Retinal pigment epithelial cell (primary cell): ENCODE measurements around the gene TSSK3.

ENCODE experiments used
- DNase-seq: peaks from one replicate; pipeline ENCODE4 v3.0.0-alpha.2; 2010; ENCODE audit warnings: low read depth
- H3K4me3 ChIP-seq: 2 replicates; pipeline ENCODE4 v1.5.1; 2011; ENCODE audit warnings: mild to moderate bottlenecking, low read length, control low read depth, moderate library complexity
- TF ChIP-seq, protein P1 (sequence below): conservative IDR thresholded peaks from 2 replicates; pipeline ENCODE4 v1.5.1; 2011; ENCODE audit warnings: low read depth, low read length, control low read depth, inconsistent platforms

TSSK3 gene

DNA sequence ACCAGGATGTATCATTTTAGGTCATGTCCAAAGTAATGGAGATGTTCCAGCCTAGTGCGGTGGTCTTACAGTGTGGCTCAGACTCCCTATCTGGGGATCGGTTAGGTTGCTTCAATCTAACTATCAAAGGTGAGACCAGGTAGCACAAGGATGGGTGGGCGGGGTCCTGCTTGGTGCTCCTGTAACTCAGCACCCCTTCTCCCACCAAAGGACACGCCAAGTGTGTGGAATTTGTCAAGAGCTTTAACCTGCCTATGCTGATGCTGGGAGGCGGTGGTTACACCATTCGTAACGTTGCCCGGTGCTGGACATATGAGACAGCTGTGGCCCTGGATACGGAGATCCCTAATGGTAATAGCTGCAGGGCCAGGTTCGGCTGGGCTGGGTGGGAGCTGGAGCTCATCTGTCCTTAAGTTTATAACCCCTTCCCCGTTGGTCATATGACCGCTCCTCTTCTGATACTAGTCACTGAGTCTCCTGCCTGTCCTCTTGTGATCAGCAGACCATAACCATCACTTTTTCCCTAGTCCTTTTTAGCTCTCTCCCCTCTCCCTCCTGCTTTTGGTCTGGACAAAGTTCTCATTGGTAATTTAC is 31.7 kb upstream of the TSSK3 start:
- no peak overlapping the region for H3K4me3 ChIP-seq
- no peak for DNase-seq
- TF ChIP-seq, protein P1, sequence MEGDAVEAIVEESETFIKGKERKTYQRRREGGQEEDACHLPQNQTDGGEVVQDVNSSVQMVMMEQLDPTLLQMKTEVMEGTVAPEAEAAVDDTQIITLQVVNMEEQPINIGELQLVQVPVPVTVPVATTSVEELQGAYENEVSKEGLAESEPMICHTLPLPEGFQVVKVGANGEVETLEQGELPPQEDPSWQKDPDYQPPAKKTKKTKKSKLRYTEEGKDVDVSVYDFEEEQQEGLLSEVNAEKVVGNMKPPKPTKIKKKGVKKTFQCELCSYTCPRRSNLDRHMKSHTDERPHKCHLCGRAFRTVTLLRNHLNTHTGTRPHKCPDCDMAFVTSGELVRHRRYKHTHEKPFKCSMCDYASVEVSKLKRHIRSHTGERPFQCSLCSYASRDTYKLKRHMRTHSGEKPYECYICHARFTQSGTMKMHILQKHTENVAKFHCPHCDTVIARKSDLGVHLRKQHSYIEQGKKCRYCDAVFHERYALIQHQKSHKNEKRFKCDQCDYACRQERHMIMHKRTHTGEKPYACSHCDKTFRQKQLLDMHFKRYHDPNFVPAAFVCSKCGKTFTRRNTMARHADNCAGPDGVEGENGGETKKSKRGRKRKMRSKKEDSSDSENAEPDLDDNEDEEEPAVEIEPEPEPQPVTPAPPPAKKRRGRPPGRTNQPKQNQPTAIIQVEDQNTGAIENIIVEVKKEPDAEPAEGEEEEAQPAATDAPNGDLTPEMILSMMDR: no peak

DNA sequence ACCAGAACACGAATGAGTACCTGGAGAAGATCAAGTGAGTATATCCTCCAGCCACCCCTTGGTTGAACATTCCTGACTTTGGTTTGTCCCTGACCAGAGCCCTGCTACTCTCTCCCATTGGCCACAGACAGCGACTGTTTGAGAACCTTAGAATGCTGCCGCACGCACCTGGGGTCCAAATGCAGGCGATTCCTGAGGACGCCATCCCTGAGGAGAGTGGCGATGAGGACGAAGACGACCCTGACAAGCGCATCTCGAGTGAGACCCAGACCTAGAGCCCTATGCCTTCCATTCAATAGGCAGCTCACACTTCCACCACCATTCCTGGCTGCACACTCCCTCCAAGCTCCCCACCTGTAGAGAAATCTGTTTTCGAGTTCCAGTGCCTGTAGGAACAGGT is 30.8 kb upstream of the TSSK3 start:
- H3K4me3 ChIP-seq: no peak overlapping the region
- TF ChIP-seq, protein P1: no peak
- DNase-seq: no peak

DNA sequence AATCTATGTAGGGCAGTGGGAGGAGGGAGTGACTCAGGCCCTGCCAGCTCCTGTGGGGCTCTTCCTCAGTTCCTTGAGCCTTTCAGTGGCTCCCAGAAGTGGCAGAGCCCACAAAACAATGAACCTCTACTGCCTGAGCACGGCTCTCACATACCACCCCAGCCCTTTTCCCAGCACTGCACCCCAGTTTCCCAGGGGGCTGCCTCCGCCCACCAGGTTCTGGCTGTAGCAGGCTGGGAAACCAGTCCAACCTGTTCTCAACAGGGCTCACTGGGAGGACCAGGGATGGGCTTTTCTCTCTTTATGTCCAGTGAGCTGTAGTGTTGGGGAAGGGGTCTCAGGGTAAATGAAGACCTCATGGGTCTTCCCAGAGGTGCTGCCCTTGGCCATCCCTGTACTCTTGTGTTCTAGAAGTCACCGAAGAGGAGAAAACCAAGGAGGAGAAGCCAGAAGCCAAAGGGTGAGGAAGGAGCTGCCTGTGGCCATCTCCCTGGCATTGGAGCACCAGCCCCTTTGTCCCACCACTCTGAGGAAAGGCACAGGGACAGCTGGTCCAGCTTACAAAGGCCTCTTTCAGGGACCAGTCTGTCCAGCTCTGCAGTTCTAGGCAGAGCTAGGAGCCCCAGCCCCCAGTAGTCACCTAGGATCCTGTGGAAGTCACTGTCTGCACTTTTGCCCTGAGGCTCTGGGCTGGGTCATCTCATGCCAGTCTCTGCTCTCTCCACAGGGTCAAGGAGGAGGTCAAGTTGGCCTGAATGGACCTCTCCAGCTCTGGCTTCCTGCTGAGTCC is 29.9 kb upstream of the TSSK3 start:
- TF ChIP-seq, protein P1: no peak
- no peak for DNase-seq
- no peak overlapping the region for H3K4me3 ChIP-seq

DNA sequence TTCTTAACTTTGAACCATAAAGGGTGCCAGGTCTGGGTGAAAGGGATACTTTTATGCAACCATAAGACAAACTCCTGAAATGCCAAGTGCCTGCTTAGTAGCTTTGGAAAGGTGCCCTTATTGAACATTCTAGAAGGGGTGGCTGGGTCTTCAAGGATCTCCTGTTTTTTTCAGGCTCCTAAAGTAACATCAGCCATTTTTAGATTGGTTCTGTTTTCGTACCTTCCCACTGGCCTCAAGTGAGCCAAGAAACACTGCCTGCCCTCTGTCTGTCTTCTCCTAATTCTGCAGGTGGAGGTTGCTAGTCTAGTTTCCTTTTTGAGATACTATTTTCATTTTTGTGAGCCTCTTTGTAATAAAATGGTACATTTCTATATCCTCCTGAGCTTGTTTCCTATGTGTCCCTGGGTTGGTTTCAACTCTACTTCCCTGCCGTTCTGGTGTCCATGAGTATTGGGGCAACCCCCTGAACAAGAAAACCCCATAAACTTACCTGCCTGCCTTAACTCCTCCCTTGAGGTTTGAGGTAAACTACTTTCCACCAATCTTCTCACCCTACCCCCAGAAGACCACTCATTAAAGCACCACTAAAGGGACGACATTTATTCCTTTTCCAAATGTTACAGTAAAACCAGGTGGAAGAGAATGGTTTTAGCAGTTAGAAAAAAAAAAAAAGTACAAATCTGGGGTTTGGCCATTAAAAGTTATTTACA is 28.9 kb upstream of the TSSK3 start:
- H3K4me3 ChIP-seq: peak overlapping the region; percentile 84
- TF ChIP-seq, protein P1: no peak
- DNase-seq: no peak

DNA sequence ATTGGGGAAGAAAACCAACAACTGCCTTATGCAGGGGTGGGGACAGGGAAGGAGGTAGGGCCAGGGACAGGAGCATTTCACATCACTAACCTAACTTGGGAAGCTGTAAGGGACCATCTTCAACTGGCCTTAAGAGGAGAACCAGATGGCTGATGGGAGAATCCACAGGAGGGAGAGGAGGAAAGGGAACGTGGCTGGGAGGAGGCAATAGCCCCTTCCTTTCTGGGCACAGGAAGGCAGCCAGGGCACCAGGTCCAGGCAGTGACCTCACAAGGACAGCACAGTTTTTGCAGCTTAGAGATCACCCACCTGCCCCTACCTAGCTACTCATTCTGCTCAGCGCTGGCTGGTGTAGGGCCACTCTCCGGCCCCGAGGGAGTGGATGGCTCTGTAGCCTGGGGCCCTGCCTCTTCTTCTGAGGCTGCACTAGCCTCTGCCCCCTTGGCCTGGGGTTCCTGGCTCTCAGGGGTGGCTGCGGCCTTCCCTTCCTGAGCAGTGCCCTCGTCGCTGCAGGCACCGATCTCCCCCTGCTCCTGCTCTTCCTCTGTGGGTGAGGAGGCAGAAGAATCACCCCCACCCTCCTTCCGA is 28.0 kb upstream of the TSSK3 start:
- TF ChIP-seq, protein P1: no peak
- H3K4me3 ChIP-seq: peak overlapping the region; percentile 84
- DNase-seq: no peak

DNA sequence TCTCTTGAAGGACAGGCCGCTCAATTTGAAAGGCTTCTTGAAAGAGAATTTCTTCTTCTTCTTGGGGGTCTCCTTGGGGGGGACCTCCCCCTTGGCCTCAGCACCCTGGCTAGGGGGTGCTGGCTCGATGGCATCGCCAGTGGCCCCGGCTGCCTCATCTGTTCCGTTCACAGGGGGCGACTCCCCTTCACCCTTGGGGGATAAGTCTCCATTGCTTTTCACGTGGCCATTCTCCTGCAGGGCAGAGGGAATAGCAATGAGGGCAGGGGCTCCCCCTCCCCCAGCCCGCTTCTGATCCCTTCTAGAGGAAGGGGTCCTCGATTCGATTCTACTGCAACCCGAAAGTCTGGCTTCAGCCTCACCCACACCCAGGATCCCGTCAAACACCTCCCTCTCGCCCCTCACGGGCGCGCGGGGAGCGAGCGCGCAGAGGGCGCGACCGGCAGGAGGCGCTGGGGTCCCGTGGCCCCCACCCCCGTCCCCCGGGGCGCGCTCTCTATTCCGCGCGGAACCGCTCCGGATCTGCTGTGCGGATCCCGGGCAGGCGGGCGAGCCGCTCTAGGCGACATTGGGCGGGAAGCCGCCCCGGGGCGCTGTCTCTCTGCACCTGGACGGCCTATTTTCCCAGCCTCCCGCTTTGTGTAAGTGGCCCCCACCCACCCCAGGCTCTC is 27.3 kb upstream of the TSSK3 start:
- peak overlapping the region; percentile 84 for H3K4me3 ChIP-seq
- DNase-seq: no peak
- TF ChIP-seq, protein P1: peak; percentile 67
